ENCODE measurements around the gene ZRANB1. TPM values are rescaled to one million over a fixed set of nuclear protein-coding genes. Genes with fewer than 3 reads are reported as not detected.
"Not testable (repeated sequence)": the region's sequence is repeated elsewhere in the genome, so short reads cannot be mapped to it uniquely, and the experiment has no call there.

ZRANB1 gene
- total and polyA plus RNA-seq, 2 experiments from 2014 or later, result 7.9 to 30.0 TPM

- no peak for TF ChIP-seq EZH2 (IDR thresholded peaks at IDR 0.05; ENCODE audit: borderline replicate concordance)
- TF ChIP-seq EZH2phosphoT487 (IDR thresholded peaks at IDR 0.05; ENCODE audit: low read depth, severe bottlenecking, unreplicated experiment), result no peak
- TF ChIP-seq CTCF (IDR thresholded peaks at IDR 0.05; ENCODE audit: poor library complexity), result no peak
- H3K4me3 ChIP-seq, result no peak overlapping the region
- no peak overlapping the region for H3K27ac ChIP-seq
- H4K20me1 ChIP-seq (ENCODE audit: insufficient read depth, poor library complexity, severe bottlenecking), result no peaks in the 10 kb centered on the region
- no peak for DNase-seq (ENCODE audit: low spot score)
- no peak overlapping the region for H3K4me2 ChIP-seq
- peaks cover 4% of the 10 kb centered on the region for H3K4me1 ChIP-seq (ENCODE audit: insufficient read depth)
- peaks cover 4% of the 10 kb centered on the region for H3K79me2 ChIP-seq
- no peaks in the 10 kb centered on the region for H3K9me2 ChIP-seq (replicated peaks; ENCODE audit: insufficient read depth)
- WGBS (ENCODE audit: low lambda C conversion rate, missing lambda C conversion rate), result 68% methylated on average over 14 of the region's 14 CpGs
- no peak overlapping the region for H2AFZ ChIP-seq
- H3K9me3 ChIP-seq (ENCODE audit: low read depth), result no peaks in the 10 kb centered on the region
- no peaks in the 10 kb centered on the region for H3K27me3 ChIP-seq
- H3K36me3 ChIP-seq (replicated peaks; ENCODE audit: insufficient read depth, low read depth), result no peaks in the 10 kb centered on the region
These were observed 30.5 kb upstream of the ZRANB1 start for GRCh38 chr10:124911124-124912067.

GRCh38 chr10:124912101-124912886 lies 29.6 kb upstream of the ZRANB1 start:
- no peak for DNase-seq (ENCODE audit: low spot score)
- TF ChIP-seq CTCF (IDR thresholded peaks at IDR 0.05; ENCODE audit: poor library complexity) (no peak), EZH2phosphoT487 (IDR thresholded peaks at IDR 0.05; ENCODE audit: low read depth, severe bottlenecking, unreplicated experiment) (no peak), EZH2 (IDR thresholded peaks at IDR 0.05; ENCODE audit: borderline replicate concordance) (no peak)
- no peaks in the 10 kb centered on the region for H3K36me3 ChIP-seq (replicated peaks; ENCODE audit: insufficient read depth, low read depth)
- H3K4me3 ChIP-seq, result no peak overlapping the region
- no peak overlapping the region for H3K27ac ChIP-seq
- no peaks in the 10 kb centered on the region for H3K9me2 ChIP-seq (replicated peaks; ENCODE audit: insufficient read depth)
- WGBS (ENCODE audit: low lambda C conversion rate, missing lambda C conversion rate), result 92% methylated on average over 5 of the region's 5 CpGs
- no peaks in the 10 kb centered on the region for H4K20me1 ChIP-seq (ENCODE audit: insufficient read depth, poor library complexity, severe bottlenecking)
- H3K9me3 ChIP-seq (ENCODE audit: low read depth), result no peaks in the 10 kb centered on the region
- H3K4me2 ChIP-seq, result no peak overlapping the region
- H3K27me3 ChIP-seq, result no peaks in the 10 kb centered on the region
- peaks cover 4% of the 10 kb centered on the region for H3K79me2 ChIP-seq
- H2AFZ ChIP-seq, result no peak overlapping the region
- H3K4me1 ChIP-seq (ENCODE audit: insufficient read depth), result peaks cover 4% of the 10 kb centered on the region

- Histone ChIP-seq H3K9me2 (replicated peaks; ENCODE audit: insufficient read depth) (no peaks in the 10 kb centered on the region), H3K4me2 (no peak overlapping the region), H3K4me3 (no peak overlapping the region), H3K79me2 (peaks cover 12% of the 10 kb centered on the region), H3K4me1 (ENCODE audit: insufficient read depth) (peaks cover 4% of the 10 kb centered on the region), H2AFZ (no peak overlapping the region), H3K9me3 (ENCODE audit: low read depth) (no peaks in the 10 kb centered on the region), H4K20me1 (ENCODE audit: insufficient read depth, poor library complexity, severe bottlenecking) (peaks cover 1% of the 10 kb centered on the region), H3K27ac (no peak overlapping the region), H3K36me3 (replicated peaks; ENCODE audit: insufficient read depth, low read depth) (no peaks in the 10 kb centered on the region), H3K27me3 (no peaks in the 10 kb centered on the region)
- 78% methylated on average over 3 of the region's 3 CpGs for WGBS (ENCODE audit: low lambda C conversion rate, missing lambda C conversion rate)
- DNase-seq (ENCODE audit: low spot score), result no peak
- TF ChIP-seq EZH2 (IDR thresholded peaks at IDR 0.05; ENCODE audit: borderline replicate concordance) (no peak), EZH2phosphoT487 (IDR thresholded peaks at IDR 0.05; ENCODE audit: low read depth, severe bottlenecking, unreplicated experiment) (no peak), CTCF (IDR thresholded peaks at IDR 0.05; ENCODE audit: poor library complexity) (no peak)
These were observed 28.8 kb upstream of the ZRANB1 start for GRCh38 chr10:124913167-124913566.

DNA sequence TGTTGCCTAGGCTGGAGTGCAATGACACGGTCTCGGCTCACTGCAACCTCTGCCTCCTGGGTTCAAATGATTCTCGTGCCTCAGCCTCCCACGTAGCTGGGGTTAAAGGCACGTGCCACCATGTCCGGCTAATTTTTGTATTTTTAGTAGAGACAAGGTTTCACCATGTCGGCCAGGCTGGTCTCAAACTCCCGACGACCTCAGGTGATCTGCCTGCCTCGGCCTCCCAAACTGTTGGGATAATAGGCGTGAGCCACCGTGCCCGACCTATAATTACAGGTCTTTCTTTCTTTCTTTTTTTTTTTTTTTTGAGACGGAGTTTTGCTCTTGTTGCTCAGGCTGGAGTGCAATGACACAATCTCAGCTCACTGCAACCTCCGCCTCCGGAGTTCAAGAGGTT lies 27.5 kb upstream of the ZRANB1 start:
- DNase-seq (ENCODE audit: low spot score); H3K36me3 ChIP-seq (replicated peaks; ENCODE audit: insufficient read depth, low read depth); H3K4me3 ChIP-seq; H3K9me3 ChIP-seq (ENCODE audit: low read depth); H3K27me3 ChIP-seq; H3K9me2 ChIP-seq (replicated peaks; ENCODE audit: insufficient read depth); H3K4me2 ChIP-seq; H2AFZ ChIP-seq; H3K4me1 ChIP-seq (ENCODE audit: insufficient read depth); H3K27ac ChIP-seq: not testable (repeated sequence)
- 98% methylated on average over 14 of the region's 16 CpGs for WGBS (ENCODE audit: low lambda C conversion rate, missing lambda C conversion rate)
- Histone ChIP-seq H4K20me1 (ENCODE audit: insufficient read depth, poor library complexity, severe bottlenecking) (peaks cover 14% of the 10 kb centered on the region), H3K79me2 (peaks cover 24% of the 10 kb centered on the region)
